WTC11 (cell line): ENCODE measurements around the gene HIPK2. TPM values are rescaled to one million over a fixed set of nuclear protein-coding genes. Genes with fewer than 3 reads are reported as not detected.

Experiments used
- ATAC-seq: fragments of 200-7000 bp; cut with Tn5 transposase; 2 replicates; pipeline ENCODE4 v1.10.0; 2021; ENCODE audit warnings: mild to moderate bottlenecking, moderate library complexity
- CTCF ChIA-PET: fragments of 300-600 bp; sonication (Branson Sonifier 250); formaldehyde crosslinking; loops from one replicate; lab custom pipeline; 2021; ENCODE audit warnings: antibody characterized with exemption; lab: Charles Lee
- POLR2A ChIA-PET: fragments of 350-600 bp; sonication (Branson Sonifier 250); formaldehyde crosslinking; loops from one replicate; lab custom pipeline; 2021; ENCODE audit warnings: antibody characterized with exemption; lab: Charles Lee
- DNase-seq: peaks from one replicate; pipeline ENCODE4 v3.0.0; 2021; ENCODE audit warnings: low spot score
- H3K27ac Mint-ChIP-seq: 2 replicates; pipeline ENCODE4 v1.8.0; 2021; ENCODE audit warnings: mixed read lengths
- H3K27me3 Mint-ChIP-seq: 2 replicates; pipeline ENCODE4 v1.8.0; 2021; ENCODE audit warnings: low read depth, mild to moderate bottlenecking, moderate library complexity, mixed read lengths
- H3K36me3 Mint-ChIP-seq: 2 replicates; pipeline ENCODE4 v1.8.0; 2021; ENCODE audit warnings: mixed read lengths
- H3K4me1 Mint-ChIP-seq: 2 replicates; pipeline ENCODE4 v1.8.0; 2022; ENCODE audit warnings: mixed read lengths
- H3K4me3 Mint-ChIP-seq: 2 replicates; pipeline ENCODE4 v1.8.0; 2021; ENCODE audit warnings: mild to moderate bottlenecking, moderate library complexity, mixed read lengths
- H3K9me3 Mint-ChIP-seq: 2 replicates; pipeline ENCODE4 v1.8.0; 2021; ENCODE audit warnings: mixed read lengths
- E2F1 ChIP-seq: sonication (generic); formaldehyde crosslinking; IDR thresholded peaks from 2 replicates; pipeline ENCODE4 v1.8.0; 2022; ENCODE audit warnings: mild to moderate bottlenecking, missing genetic modification reagents
- FOXJ3 ChIP-seq: sonication (generic); formaldehyde crosslinking; IDR thresholded peaks from 2 replicates; pipeline ENCODE4 v1.9.0; 2021; ENCODE audit warnings: missing genetic modification reagents, mild to moderate bottlenecking, borderline replicate concordance
- HMGA2 ChIP-seq: fragments of 250-450 bp; sonication (Bioruptor Pico); IDR thresholded peaks from 2 replicates; pipeline ENCODE4 v1.4.0; 2021; ENCODE audit warnings: mild to moderate bottlenecking, moderate library complexity
- IRF2 ChIP-seq: sonication (generic); formaldehyde crosslinking; IDR thresholded peaks from 2 replicates; pipeline ENCODE4 v1.8.0; 2022; ENCODE audit warnings: low read depth, missing genetic modification reagents, borderline replicate concordance
- JUN ChIP-seq: sonication (generic); formaldehyde crosslinking; IDR thresholded peaks from 2 replicates; pipeline ENCODE4 v1.8.0; 2023; ENCODE audit warnings: mild to moderate bottlenecking, missing genetic modification reagents
- KAT7 ChIP-seq: sonication (generic); formaldehyde crosslinking; IDR thresholded peaks from 2 replicates; pipeline ENCODE4 v1.8.1; 2023; ENCODE audit warnings: missing genetic modification reagents, mild to moderate bottlenecking, borderline replicate concordance
- NR1H2 ChIP-seq: sonication (generic); formaldehyde crosslinking; IDR thresholded peaks from 2 replicates; pipeline ENCODE4 v1.9.0; 2021; ENCODE audit warnings: mild to moderate bottlenecking, moderate library complexity, missing genetic modification reagents
- PRDM15 ChIP-seq: sonication (generic); formaldehyde crosslinking; IDR thresholded peaks from 2 replicates; pipeline ENCODE4 v1.8.0; 2022; ENCODE audit warnings: missing genetic modification reagents
- PRRX2 ChIP-seq: fragments of 250-450 bp; sonication (Bioruptor Pico); IDR thresholded peaks from 2 replicates; pipeline ENCODE4 v1.8.0; 2021; ENCODE audit warnings: mild to moderate bottlenecking
- TCF7 ChIP-seq: sonication (generic); formaldehyde crosslinking; IDR thresholded peaks from 2 replicates; pipeline ENCODE4 v1.8.0; 2022; ENCODE audit warnings: mild to moderate bottlenecking, low read depth, missing genetic modification reagents, moderate library complexity
- ZMAT4 ChIP-seq: fragments of 250-450 bp; sonication (Bioruptor Pico); IDR thresholded peaks from 2 replicates; pipeline ENCODE4 v1.9.0; 2021; ENCODE audit warnings: mild to moderate bottlenecking
- ZNF232 ChIP-seq: sonication (generic); formaldehyde crosslinking; IDR thresholded peaks from 2 replicates; pipeline ENCODE4 v1.8.0; 2022; ENCODE audit warnings: mild to moderate bottlenecking, missing genetic modification reagents
- ZNF423 ChIP-seq: fragments of 250-450 bp; sonication (Bioruptor Pico); IDR thresholded peaks from 2 replicates; pipeline ENCODE4 v2.1.2; 2022; ENCODE audit warnings: mild to moderate bottlenecking, moderate library complexity
- ZNF425 ChIP-seq: fragments of 250-450 bp; sonication (Bioruptor Pico); conservative IDR thresholded peaks from 2 replicates; pipeline ENCODE4 v1.9.0; 2021; ENCODE audit warnings: mild to moderate bottlenecking
- total RNA-seq: library from RNA; stranded (reverse); gene quantifications from 3 replicates; pipeline ENCODE4 v1.2.3, GENCODE V29; 2021
- TF ChIP-seq, protein P1 (sequence below): fragments of 250-450 bp; sonication (Bioruptor Pico); IDR thresholded peaks from 2 replicates; pipeline ENCODE4 v1.9.0; 2021; ENCODE audit warnings: mild to moderate bottlenecking, borderline replicate concordance
- TF ChIP-seq, protein P2 (sequence below): sonication (generic); formaldehyde crosslinking; conservative IDR thresholded peaks from 2 replicates; pipeline ENCODE4 v1.8.1; 2023; ENCODE audit warnings: mild to moderate bottlenecking, low read depth, missing genetic modification reagents, moderate library complexity

Gene HIPK2
- total RNA-seq, 1 experiment from 2014 or later = 25.3 TPM

DNA sequence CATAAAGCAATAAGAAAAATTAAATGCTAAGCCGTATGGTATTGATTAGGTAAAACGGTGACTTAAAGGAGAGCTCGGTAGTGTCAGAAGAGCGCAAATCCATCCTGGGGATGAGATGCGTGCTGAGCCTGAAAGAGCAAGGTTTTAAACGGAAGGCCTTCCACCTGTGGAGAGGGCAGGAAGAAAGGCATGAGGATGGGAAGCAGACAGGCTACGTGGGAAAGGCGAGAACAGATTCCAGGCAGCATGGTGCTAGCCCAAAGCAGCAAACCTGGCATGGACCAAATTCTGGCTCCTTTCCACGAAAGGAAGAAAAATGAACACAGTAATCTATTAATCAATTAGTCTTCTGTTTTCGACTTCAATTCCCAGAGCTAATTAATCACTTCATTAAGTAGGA is 103.5 kb downstream of the HIPK2 start:
- no peak overlapping the region for H3K4me3 Mint-ChIP-seq
- peaks cover 28% of the 10 kb centered on the region for H3K4me1 Mint-ChIP-seq
- TF ChIP-seq JUN (CRISPR knock-in tag) = no peak
- no peak for TF ChIP-seq ZNF232
- no peak for TF ChIP-seq ZNF423 (CRISPR knock-in tag)
- TF ChIP-seq ZNF425 (CRISPR knock-in tag) = no peak
- no peak for TF ChIP-seq TCF7 (CRISPR knock-in tag)
- TF ChIP-seq ZMAT4 = no peak
- no peak for TF ChIP-seq E2F1 (CRISPR knock-in tag)
- no peak for TF ChIP-seq FOXJ3
- TF ChIP-seq KAT7 (CRISPR knock-in tag) = no peak
- TF ChIP-seq, protein P1, sequence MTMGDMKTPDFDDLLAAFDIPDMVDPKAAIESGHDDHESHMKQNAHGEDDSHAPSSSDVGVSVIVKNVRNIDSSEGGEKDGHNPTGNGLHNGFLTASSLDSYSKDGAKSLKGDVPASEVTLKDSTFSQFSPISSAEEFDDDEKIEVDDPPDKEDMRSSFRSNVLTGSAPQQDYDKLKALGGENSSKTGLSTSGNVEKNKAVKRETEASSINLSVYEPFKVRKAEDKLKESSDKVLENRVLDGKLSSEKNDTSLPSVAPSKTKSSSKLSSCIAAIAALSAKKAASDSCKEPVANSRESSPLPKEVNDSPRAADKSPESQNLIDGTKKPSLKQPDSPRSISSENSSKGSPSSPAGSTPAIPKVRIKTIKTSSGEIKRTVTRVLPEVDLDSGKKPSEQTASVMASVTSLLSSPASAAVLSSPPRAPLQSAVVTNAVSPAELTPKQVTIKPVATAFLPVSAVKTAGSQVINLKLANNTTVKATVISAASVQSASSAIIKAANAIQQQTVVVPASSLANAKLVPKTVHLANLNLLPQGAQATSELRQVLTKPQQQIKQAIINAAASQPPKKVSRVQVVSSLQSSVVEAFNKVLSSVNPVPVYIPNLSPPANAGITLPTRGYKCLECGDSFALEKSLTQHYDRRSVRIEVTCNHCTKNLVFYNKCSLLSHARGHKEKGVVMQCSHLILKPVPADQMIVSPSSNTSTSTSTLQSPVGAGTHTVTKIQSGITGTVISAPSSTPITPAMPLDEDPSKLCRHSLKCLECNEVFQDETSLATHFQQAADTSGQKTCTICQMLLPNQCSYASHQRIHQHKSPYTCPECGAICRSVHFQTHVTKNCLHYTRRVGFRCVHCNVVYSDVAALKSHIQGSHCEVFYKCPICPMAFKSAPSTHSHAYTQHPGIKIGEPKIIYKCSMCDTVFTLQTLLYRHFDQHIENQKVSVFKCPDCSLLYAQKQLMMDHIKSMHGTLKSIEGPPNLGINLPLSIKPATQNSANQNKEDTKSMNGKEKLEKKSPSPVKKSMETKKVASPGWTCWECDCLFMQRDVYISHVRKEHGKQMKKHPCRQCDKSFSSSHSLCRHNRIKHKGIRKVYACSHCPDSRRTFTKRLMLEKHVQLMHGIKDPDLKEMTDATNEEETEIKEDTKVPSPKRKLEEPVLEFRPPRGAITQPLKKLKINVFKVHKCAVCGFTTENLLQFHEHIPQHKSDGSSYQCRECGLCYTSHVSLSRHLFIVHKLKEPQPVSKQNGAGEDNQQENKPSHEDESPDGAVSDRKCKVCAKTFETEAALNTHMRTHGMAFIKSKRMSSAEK = no peak
- no peak for TF ChIP-seq PRDM15 (CRISPR knock-in tag)
- TF ChIP-seq NR1H2 (CRISPR knock-in tag) = no peak
- DNase-seq (no peak), ATAC-seq (no peak; the same call in 1 of the 2 replicates)
- ChIA-PET CTCF (interaction anchor here (0.6 to 2.2 kb wide), 8 partner anchors 10 to 328 kb away, joined by 3 to 29 read pairs (median 5); no protein-coding TSS in a partner anchor), POLR2A (no interaction called here)
- H3K27ac Mint-ChIP-seq = no peak overlapping the region
- no peaks in the 10 kb centered on the region for H3K27me3 Mint-ChIP-seq
- no peaks in the 10 kb centered on the region for H3K9me3 Mint-ChIP-seq
- no peaks in the 10 kb centered on the region for H3K36me3 Mint-ChIP-seq

DNA sequence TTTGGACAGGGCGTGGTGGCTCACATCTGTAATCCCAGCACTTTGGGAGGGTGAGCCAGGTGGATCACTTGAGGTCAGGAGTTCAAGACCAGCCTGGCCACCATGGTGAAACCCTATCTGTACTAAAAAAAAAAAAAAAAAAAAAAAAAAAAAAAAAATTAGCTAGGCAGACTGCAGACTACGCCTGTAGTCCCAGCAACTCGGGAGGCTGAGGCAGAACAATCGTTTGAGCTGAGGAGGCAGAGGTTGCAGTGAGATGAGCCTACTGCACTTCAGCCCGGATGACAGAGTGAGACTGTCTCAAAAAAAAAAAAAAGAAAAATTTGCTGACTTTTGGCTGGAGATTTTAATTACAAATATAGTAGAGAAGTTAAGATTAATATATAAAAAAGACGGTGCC is 104.0 kb downstream of the HIPK2 start:
- Mint-ChIP-seq H3K4me1 (peaks cover 24% of the 10 kb centered on the region), H3K27me3 (no peaks in the 10 kb centered on the region), H3K36me3 (no peaks in the 10 kb centered on the region), H3K4me3 (no peak overlapping the region), H3K9me3 (no peaks in the 10 kb centered on the region), H3K27ac (no peak overlapping the region)
- no peak for ATAC-seq
- ChIA-PET POLR2A (no interaction called here), CTCF (interaction anchor here (0.6 to 2.2 kb wide), 12 partner anchors 10 to 329 kb away, joined by 3 to 29 read pairs (median 4); no protein-coding TSS in a partner anchor)
- DNase-seq = no peak
- TF ChIP-seq IRF2 (CRISPR knock-in tag) = no peak
- TF ChIP-seq PRRX2 (CRISPR knock-in tag) = no peak
- TF ChIP-seq, protein P2, sequence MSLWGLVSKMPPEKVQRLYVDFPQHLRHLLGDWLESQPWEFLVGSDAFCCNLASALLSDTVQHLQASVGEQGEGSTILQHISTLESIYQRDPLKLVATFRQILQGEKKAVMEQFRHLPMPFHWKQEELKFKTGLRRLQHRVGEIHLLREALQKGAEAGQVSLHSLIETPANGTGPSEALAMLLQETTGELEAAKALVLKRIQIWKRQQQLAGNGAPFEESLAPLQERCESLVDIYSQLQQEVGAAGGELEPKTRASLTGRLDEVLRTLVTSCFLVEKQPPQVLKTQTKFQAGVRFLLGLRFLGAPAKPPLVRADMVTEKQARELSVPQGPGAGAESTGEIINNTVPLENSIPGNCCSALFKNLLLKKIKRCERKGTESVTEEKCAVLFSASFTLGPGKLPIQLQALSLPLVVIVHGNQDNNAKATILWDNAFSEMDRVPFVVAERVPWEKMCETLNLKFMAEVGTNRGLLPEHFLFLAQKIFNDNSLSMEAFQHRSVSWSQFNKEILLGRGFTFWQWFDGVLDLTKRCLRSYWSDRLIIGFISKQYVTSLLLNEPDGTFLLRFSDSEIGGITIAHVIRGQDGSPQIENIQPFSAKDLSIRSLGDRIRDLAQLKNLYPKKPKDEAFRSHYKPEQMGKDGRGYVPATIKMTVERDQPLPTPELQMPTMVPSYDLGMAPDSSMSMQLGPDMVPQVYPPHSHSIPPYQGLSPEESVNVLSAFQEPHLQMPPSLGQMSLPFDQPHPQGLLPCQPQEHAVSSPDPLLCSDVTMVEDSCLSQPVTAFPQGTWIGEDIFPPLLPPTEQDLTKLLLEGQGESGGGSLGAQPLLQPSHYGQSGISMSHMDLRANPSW (CRISPR knock-in tag) = no peak
- no peak for TF ChIP-seq HMGA2 (CRISPR knock-in tag)
- TF ChIP-seq, all 79 proteins: peak for 0
